IMR-90 (cell line): ENCODE results near the gene IL18. TPM values are rescaled to one million over a fixed set of nuclear protein-coding genes. Genes with fewer than 3 reads are reported as not detected.

Source experiments
- ATAC-seq: fragments of 200-7000 bp; cut with Tn5 transposase; 2 replicates; pipeline ENCODE4 v1.9.1; 2020; ENCODE audit warnings: low read depth, mild to moderate bottlenecking, moderate library complexity
- BruUV-seq: library from RNA; stranded (reverse); fragments of 400-500 nt; replicated peaks from 2 replicates; lab custom pipeline; 2021; lab: Mats Ljungman, UMichigan
- CTCF ChIA-PET: fragments of 300-600 bp; formaldehyde crosslinking; extraction: SDS; loops from one replicate; lab custom pipeline; 2021; ENCODE audit warnings: antibody characterized with exemption; lab: Yijun Ruan, JAX
- POLR2A ChIA-PET: fragments of 300-600 bp; sonication (Branson Sonifier 250); formaldehyde crosslinking; loops from one replicate; lab custom pipeline; 2022; ENCODE audit warnings: antibody characterized with exemption; ENCODE audit not compliant: unreplicated experiment; lab: Charles Lee
- DNase-seq: peaks from one replicate; pipeline ENCODE4 v3.0.0; 2013
- H2AFZ ChIP-seq: replicated peaks from 2 replicates; pipeline ENCODE3; 2013; ENCODE audit warnings: low read length, mild to moderate bottlenecking; ENCODE audit not compliant: poor library complexity
- H2AK5ac ChIP-seq: 2 replicates; pipeline ENCODE4 v1.6.1; 2013; ENCODE audit warnings: low read depth, low read length, inconsistent platforms
- H2AK9ac ChIP-seq: replicated peaks from 2 replicates; pipeline ENCODE3; 2013; ENCODE audit warnings: mild to moderate bottlenecking, low read depth, low read length, moderate library complexity; ENCODE audit not compliant: poor library complexity
- H2BK120ac ChIP-seq: 2 replicates; pipeline ENCODE4 v1.6.1; 2013; ENCODE audit warnings: low read depth, low read length, inconsistent platforms
- H2BK15ac ChIP-seq: 3 replicates; pipeline ENCODE4 v1.6.1; 2013; ENCODE audit warnings: low read depth, low read length, inconsistent platforms
- H2BK20ac ChIP-seq: 2 replicates; pipeline ENCODE4 v1.6.1; 2013; ENCODE audit warnings: low read depth, mild to moderate bottlenecking, inconsistent platforms, low read length, moderate library complexity
- H2BK5ac ChIP-seq: 2 replicates; pipeline ENCODE4 v1.6.1; 2013; ENCODE audit warnings: mild to moderate bottlenecking, low read depth, low read length, inconsistent platforms; ENCODE audit not compliant: poor library complexity, severe bottlenecking
- H3K14ac ChIP-seq: replicated peaks from 2 replicates; pipeline ENCODE4 v1.6.1; 2013; ENCODE audit warnings: low read depth, low read length, inconsistent platforms
- H3K18ac ChIP-seq: 2 replicates; pipeline ENCODE4 v1.6.1; 2013; ENCODE audit warnings: low read depth, low read length, control low read depth
- H3K23ac ChIP-seq: 2 replicates; pipeline ENCODE4 v1.6.1; 2013; ENCODE audit warnings: low read depth, low read length, inconsistent platforms
- H3K27ac ChIP-seq: 2 replicates; pipeline ENCODE4 v1.5.1; 2013; ENCODE audit warnings: mild to moderate bottlenecking, control low read depth, low read length; ENCODE audit not compliant: insufficient read depth
- H3K27me3 ChIP-seq: 2 replicates; pipeline ENCODE4 v1.6.1; 2013; ENCODE audit warnings: low read length; ENCODE audit not compliant: control insufficient read depth, insufficient read depth
- H3K36me3 ChIP-seq: 2 replicates; pipeline ENCODE4 v1.6.1; 2013; ENCODE audit warnings: low read length, mixed read lengths; ENCODE audit not compliant: control insufficient read depth, insufficient read depth
- H3K4ac ChIP-seq: 2 replicates; pipeline ENCODE4 v1.6.1; 2013; ENCODE audit warnings: low read depth, low read length, inconsistent platforms
- H3K4me1 ChIP-seq: 2 replicates; pipeline ENCODE4 v1.6.1; 2013; ENCODE audit warnings: low read length, mixed read lengths; ENCODE audit not compliant: control insufficient read depth, insufficient read depth
- H3K4me2 ChIP-seq: 2 replicates; pipeline ENCODE4 v1.6.1; 2013; ENCODE audit warnings: low read depth, mild to moderate bottlenecking, control low read depth, low read length, moderate library complexity
- H3K4me3 ChIP-seq: 2 replicates; pipeline ENCODE4 v1.5.1; 2013; ENCODE audit warnings: low read depth, mild to moderate bottlenecking, control low read depth, low read length, moderate library complexity; ENCODE audit not compliant: insufficient read depth
- H3K56ac ChIP-seq: 2 replicates; pipeline ENCODE4 v1.6.1; 2013; ENCODE audit warnings: low read length, inconsistent platforms; ENCODE audit not compliant: insufficient read depth; ENCODE audit errors: extremely low read depth
- H3K79me1 ChIP-seq, 2 experiments: 2 replicates each; pipeline ENCODE4 v1.6.1; 2013; ENCODE audit warnings: low read length in 2 of 2, inconsistent platforms in 1 of 2, low read depth in 1 of 2
- H3K9ac ChIP-seq: 2 replicates; pipeline ENCODE4 v1.6.1; 2013; ENCODE audit warnings: low read depth, low read length, control low read depth
- H3K9me1 ChIP-seq: 2 replicates; pipeline ENCODE4 v1.6.1; 2013; ENCODE audit warnings: low read length, inconsistent platforms; ENCODE audit not compliant: insufficient read depth
- H3K9me3 ChIP-seq: 2 replicates; pipeline ENCODE4 v1.6.1; 2013; ENCODE audit warnings: low read length; ENCODE audit not compliant: control insufficient read depth, insufficient read depth
- H4K20me1 ChIP-seq: 2 replicates; pipeline ENCODE4 v1.6.1; 2013; ENCODE audit warnings: low read length, inconsistent platforms; ENCODE audit not compliant: insufficient read depth
- H4K5ac ChIP-seq: 2 replicates; pipeline ENCODE4 v1.6.1; 2013; ENCODE audit warnings: mild to moderate bottlenecking, low read depth, low read length, control low read depth
- H4K8ac ChIP-seq, 2 experiments: 2 replicates each; pipeline ENCODE4 v1.6.1; 2013; ENCODE audit warnings: low read depth in 2 of 2, low read length in 2 of 2, control low read depth in 1 of 2, inconsistent platforms in 1 of 2
- H4K91ac ChIP-seq: 2 replicates; pipeline ENCODE4 v1.6.1; 2013; ENCODE audit warnings: low read depth, low read length, inconsistent platforms; ENCODE audit not compliant: insufficient read depth
- BHLHE40 ChIP-seq: fragments of 150-350 bp; IDR thresholded peaks from 2 replicates; pipeline ENCODE4 v1.6.1; 2016; ENCODE audit warnings: mild to moderate bottlenecking, low read depth, low read length
- MXI1 ChIP-seq: IDR thresholded peaks from 2 replicates; pipeline ENCODE4 v1.6.1; 2012; ENCODE audit warnings: low read depth, mild to moderate bottlenecking, low read length, moderate library complexity, borderline replicate concordance
- POLR2A ChIP-seq: IDR thresholded peaks from 2 replicates; pipeline ENCODE4 v1.6.1; 2012; ENCODE audit warnings: mild to moderate bottlenecking, low read depth, low read length
- RCOR1 ChIP-seq: IDR thresholded peaks from 2 replicates; pipeline ENCODE4 v1.6.1; 2012; ENCODE audit warnings: mild to moderate bottlenecking, low read length, improper control_type of control experiment; ENCODE audit not compliant: insufficient replicate concordance
- WGBS, 2 experiments: methylation state at CpG; one replicate each; pipeline versions ENCODE4 v1.1.5 to v1.1.7; 2013; ENCODE audit warnings: missing lambda C conversion rate in 2 of 2; ENCODE audit not compliant: insufficient read length in 1 of 2; ENCODE audit errors: extremely low coverage in 2 of 2; 5-methylcytosine and 5-hydroxymethylcytosine counted together
- dilution Hi-C: fragments of 300-500 bp; cut with HindIII; formaldehyde crosslinking; loops from one replicate; pipeline ENCODE4 v1.14.3; 2018; ENCODE audit warnings: low sequenced_read_pairs; ENCODE audit not compliant: unreplicated experiment
- in situ Hi-C: fragments of 300-500 bp; cut with MboI; formaldehyde crosslinking; loops from 3 replicates; pipeline ENCODE4 v1.14.3; 2019; ENCODE audit warnings: low sequenced_read_pairs, inconsistent platforms, mixed read lengths
- intact Hi-C: fragments of 100-400 bp; cut with micrococcal nuclease; formaldehyde crosslinking; loops from 2 replicates; pipeline ENCODE4 v1.10.0; 2022
- polyA plus RNA-seq, 3 experiments: library from polyadenylated mRNA; depleted of rRNA; stranded (reverse); fragments of >200 nt; gene quantifications; 2 replicates each; pipeline ENCODE4 v1.2.3, GENCODE V29; 2012; ENCODE audit warnings: low replicate concordance in 1 of 3
- total RNA-seq: library from RNA; depleted of rRNA; stranded (reverse); fragments of >200 nt; gene quantifications from 2 replicates; pipeline ENCODE4 v1.2.3, GENCODE V29; 2012

The IL18 gene
- total and polyA plus RNA-seq, 2 of the 4 experiments (the other 2 are of a cell fraction), result 0.54 to 0.96 TPM

- no peak overlapping the region for H3K14ac ChIP-seq
- intact Hi-C loops, result no loop called here
- BruUV-seq, result no TSS peak
- H2BK120ac ChIP-seq, result no peak overlapping the region
- WGBS, 2 experiments, result no CpG with 5 or more reads among the region's 2 CpGs
- dilution Hi-C loops, result no loop called here
- H2BK15ac ChIP-seq, result no peak overlapping the region
- no peaks in the 10 kb centered on the region for H3K79me1 ChIP-seq
- H3K9me3 ChIP-seq, result no peaks in the 10 kb centered on the region
- no peak overlapping the region for H4K8ac ChIP-seq
- H3K27ac ChIP-seq, result no peak overlapping the region
- no peak overlapping the region for H3K56ac ChIP-seq
- DNase-seq (no peak), ATAC-seq (no peak)
- H3K18ac ChIP-seq, result no peak overlapping the region
- ChIA-PET CTCF (interaction anchor here (0.5 to 1.0 kb wide), 3 partner anchors 12 to 221 kb away, joined by 3 to 6 read pairs (median 3); no protein-coding TSS in a partner anchor), POLR2A (no interaction called here)
- H2AK9ac ChIP-seq, result no peak overlapping the region
- no peak overlapping the region for H3K4me3 ChIP-seq
- no peaks in the 10 kb centered on the region for H3K27me3 ChIP-seq
- H2BK5ac ChIP-seq, result no peak overlapping the region
- H3K23ac ChIP-seq, result no peak overlapping the region
- in situ Hi-C loops, result no loop called here
- H3K4me2 ChIP-seq, result no peak overlapping the region
- H2AK5ac ChIP-seq, result no peak overlapping the region
- peaks cover 14% of the 10 kb centered on the region for H3K4me1 ChIP-seq
- H4K20me1 ChIP-seq, result no peaks in the 10 kb centered on the region; the same call in 1 of the 2 replicates
- H3K36me3 ChIP-seq, result no peaks in the 10 kb centered on the region
- H2AFZ ChIP-seq, result no peak overlapping the region
- H4K91ac ChIP-seq, result no peak overlapping the region
- no peak overlapping the region for H4K5ac ChIP-seq
- TF ChIP-seq MXI1, result no peak
- TF ChIP-seq BHLHE40, result no peak
- no peak for TF ChIP-seq POLR2A
- no peak for TF ChIP-seq RCOR1
- H3K9ac ChIP-seq, result no peak overlapping the region
- H2BK20ac ChIP-seq, result no peak overlapping the region
- no peak overlapping the region for H3K4ac ChIP-seq
- peaks cover 6% of the 10 kb centered on the region; the same call in 1 of the 2 replicates for H3K9me1 ChIP-seq
Measured at GRCh38 chr11:112160091-112160848, 3.6 kb downstream of the IL18 start.
